ENCODE data around the gene ATXN7L3.

ATXN7L3 gene

DNA sequence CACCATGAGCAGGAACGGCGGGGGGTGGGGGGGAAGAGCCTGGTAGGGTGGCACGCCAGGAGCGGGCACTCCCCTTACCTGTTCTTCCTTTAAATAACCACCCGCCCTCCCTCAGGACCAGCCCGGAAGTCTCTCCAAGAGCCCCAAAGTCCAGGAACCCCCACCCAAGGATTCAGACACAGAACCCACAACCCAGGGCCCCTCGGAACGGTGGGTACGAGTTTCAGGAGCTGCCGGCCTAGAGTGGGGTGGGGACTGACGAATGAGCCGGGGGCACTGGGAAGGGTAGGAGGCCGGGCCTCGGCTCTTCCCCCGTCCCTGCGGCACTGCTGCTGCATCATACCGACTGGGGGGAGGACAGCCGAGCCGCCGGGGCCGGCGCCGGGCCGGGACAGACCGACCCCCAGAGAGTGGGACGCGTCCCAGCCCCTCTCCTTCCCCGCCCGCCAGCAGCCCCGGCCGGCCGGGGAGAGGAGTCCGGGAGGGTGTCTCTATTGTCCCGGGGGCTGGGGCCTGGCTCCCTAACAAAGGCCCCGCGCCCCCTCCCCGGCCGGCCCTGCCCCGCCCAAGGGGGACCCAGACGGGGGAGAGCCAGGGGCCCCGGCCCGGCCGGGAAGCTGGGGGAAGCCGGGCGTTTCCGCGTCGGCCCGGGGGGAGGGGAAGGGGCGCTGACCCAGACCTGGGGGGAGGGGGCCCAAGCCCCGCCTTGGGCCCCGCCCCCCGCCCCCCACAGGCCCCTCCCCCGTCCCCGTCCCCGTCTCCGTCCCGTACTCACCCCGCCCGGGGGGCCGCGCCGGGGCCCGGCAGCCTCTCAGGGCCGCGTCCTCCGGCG, 747 bp downstream of the ATXN7L3 start:
- Histone ChIP-seq H3K27ac (ENCODE audit: low read depth, low read length) (peak overlapping the region; percentile 92), H4K20me1 (ENCODE audit: low read depth, low read length) (no peaks in the 10 kb centered on the region), H2AFZ (ENCODE audit: low read depth, low read length, severe bottlenecking) (no peak overlapping the region)

GRCh38 chr17:44197980-44198720, 1.5 kb downstream of the ATXN7L3 start:
- peak overlapping the region; percentile 99 for H3K4me2 ChIP-seq (ENCODE audit: low read depth, low read length, poor library complexity, severe bottlenecking)
- peak overlapping the region; percentile 90 for H3K4me3 ChIP-seq (ENCODE audit: insufficient read depth, low read length, poor library complexity, severe bottlenecking)
- H3K9me3 ChIP-seq (ENCODE audit: insufficient read depth, low read length), result no peaks in the 10 kb centered on the region
- peak overlapping the region; percentile 92 for H3K27ac ChIP-seq (ENCODE audit: low read depth, low read length)
- no peaks in the 10 kb centered on the region for H4K20me1 ChIP-seq (ENCODE audit: low read depth, low read length)
- no peaks in the 10 kb centered on the region for H3K27me3 ChIP-seq (ENCODE audit: low read length)
- H2AFZ ChIP-seq (ENCODE audit: low read depth, low read length, severe bottlenecking), result no peak overlapping the region
- H3K9ac ChIP-seq (ENCODE audit: low read length), result peak overlapping the region; percentile 96
- H3K9me2 ChIP-seq (replicated peaks; ENCODE audit: insufficient read depth, low read length), result no peaks in the 10 kb centered on the region
- peaks cover 21% of the 10 kb centered on the region for H3K79me2 ChIP-seq (ENCODE audit: insufficient read depth, low read length)
- H3K36me3 ChIP-seq (ENCODE audit: low read length), result 0 out of 2 replicates have a peak, but pooled peaks cover 3% of the 10 kb centered on the region
- TF ChIP-seq CTCF (IDR thresholded peaks at IDR 0.05; ENCODE audit: insufficient read depth, low read length, poor library complexity, severe bottlenecking), result no peak
- TF ChIP-seq EZH2phosphoT487 (conservative IDR thresholded peaks at IDR 0.05; ENCODE audit: low read length), result no peak
- H3F3A ChIP-seq (ENCODE audit: insufficient read depth), result peaks cover 14% of the 10 kb centered on the region; the same call in 1 of the 2 replicates

More for the DNA sequence above, 747 bp downstream of the ATXN7L3 start:
- H3K9ac ChIP-seq (ENCODE audit: low read length), result peak overlapping the region; percentile 96
- H3K27me3 ChIP-seq (ENCODE audit: low read length), result no peaks in the 10 kb centered on the region
- H3K4me2 ChIP-seq (ENCODE audit: low read depth, low read length, poor library complexity, severe bottlenecking), result peak overlapping the region; percentile 99
- TF ChIP-seq EZH2phosphoT487 (conservative IDR thresholded peaks at IDR 0.05; ENCODE audit: low read length) (no peak), CTCF (IDR thresholded peaks at IDR 0.05; ENCODE audit: insufficient read depth, low read length, poor library complexity, severe bottlenecking) (no peak)
- peaks cover 15% of the 10 kb centered on the region for H3F3A ChIP-seq (ENCODE audit: insufficient read depth)
- H3K79me2 ChIP-seq (ENCODE audit: insufficient read depth, low read length), result peaks cover 21% of the 10 kb centered on the region
- no peaks in the 10 kb centered on the region for H3K9me2 ChIP-seq (replicated peaks; ENCODE audit: insufficient read depth, low read length)
- 0 out of 2 replicates have a peak, but pooled peaks cover 3% of the 10 kb centered on the region for H3K36me3 ChIP-seq (ENCODE audit: low read length)
- peak overlapping the region; percentile 90 for H3K4me3 ChIP-seq (ENCODE audit: insufficient read depth, low read length, poor library complexity, severe bottlenecking)
- H3K9me3 ChIP-seq (ENCODE audit: insufficient read depth, low read length), result no peaks in the 10 kb centered on the region

DNA sequence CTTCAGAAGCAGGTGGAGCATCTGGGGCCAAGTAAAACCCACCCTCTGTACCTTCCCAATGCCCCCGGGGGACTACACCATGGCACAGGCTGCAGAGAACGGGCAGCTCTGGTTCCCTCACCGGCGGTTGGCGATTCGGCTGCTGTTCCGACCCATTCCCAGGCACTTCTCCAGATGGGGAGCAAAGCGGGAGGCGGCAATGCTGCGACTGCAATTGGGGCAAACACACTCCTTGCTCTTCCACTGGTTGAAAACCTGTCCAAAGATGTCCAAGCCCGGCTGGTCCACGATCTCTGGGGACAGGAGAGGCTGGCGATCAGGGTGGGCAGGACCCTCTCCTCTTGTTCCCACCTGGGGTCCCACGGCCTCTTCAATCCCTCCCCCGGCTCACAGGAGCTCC, 2.6 kb downstream of the ATXN7L3 start:
- Histone ChIP-seq H3F3A (ENCODE audit: insufficient read depth) (peaks cover 19% of the 10 kb centered on the region), H3K4me2 (ENCODE audit: low read depth, low read length, poor library complexity, severe bottlenecking) (no peak overlapping the region), H3K9ac (ENCODE audit: low read length) (no peak overlapping the region), H3K79me2 (ENCODE audit: insufficient read depth, low read length) (peaks cover 21% of the 10 kb centered on the region), H2AFZ (ENCODE audit: low read depth, low read length, severe bottlenecking) (no peak overlapping the region), H3K4me3 (ENCODE audit: insufficient read depth, low read length, poor library complexity, severe bottlenecking) (no peak overlapping the region), H3K27me3 (ENCODE audit: low read length) (no peaks in the 10 kb centered on the region), H3K36me3 (ENCODE audit: low read length) (0 out of 2 replicates have a peak, but pooled peaks cover 3% of the 10 kb centered on the region), H3K9me3 (ENCODE audit: insufficient read depth, low read length) (no peaks in the 10 kb centered on the region), H3K27ac (ENCODE audit: low read depth, low read length) (no peak overlapping the region), H4K20me1 (ENCODE audit: low read depth, low read length) (no peaks in the 10 kb centered on the region), H3K9me2 (replicated peaks; ENCODE audit: insufficient read depth, low read length) (no peaks in the 10 kb centered on the region)
- TF ChIP-seq CTCF (IDR thresholded peaks at IDR 0.05; ENCODE audit: insufficient read depth, low read length, poor library complexity, severe bottlenecking) (no peak), EZH2phosphoT487 (conservative IDR thresholded peaks at IDR 0.05; ENCODE audit: low read length) (no peak)
